Neuronal stem cell (in vitro differentiated cells): ENCODE results near the gene CD200R1.

ENCODE experiments used
- DNase-seq: peaks from one replicate; pipeline ENCODE4 v3.0.0-alpha.2; 2013; ENCODE audit warnings: low spot score
- H2AFZ ChIP-seq: one replicate; pipeline ENCODE4 v1.6.1; 2013; ENCODE audit warnings: mild to moderate bottlenecking, low read length, inconsistent platforms
- H2AK5ac ChIP-seq: 2 replicates; pipeline ENCODE4 v1.6.1; 2013; ENCODE audit warnings: low read depth, mild to moderate bottlenecking, inconsistent platforms, low read length, moderate library complexity, mixed read lengths
- H2BK120ac ChIP-seq: 2 replicates; pipeline ENCODE4 v1.6.1; 2013; ENCODE audit warnings: low read depth, mild to moderate bottlenecking, inconsistent platforms, low read length, moderate library complexity, mixed read lengths
- H2BK12ac ChIP-seq: one replicate; pipeline ENCODE4 v1.6.1; 2013; ENCODE audit warnings: low read length, inconsistent platforms
- H2BK15ac ChIP-seq: 2 replicates; pipeline ENCODE4 v1.6.1; 2013; ENCODE audit warnings: mild to moderate bottlenecking, low read length, inconsistent platforms, mixed read lengths
- H2BK5ac ChIP-seq: one replicate; pipeline ENCODE4 v1.6.1; 2013; ENCODE audit warnings: inconsistent platforms, mild to moderate bottlenecking, low read length, moderate library complexity
- H3K14ac ChIP-seq: one replicate; pipeline ENCODE4 v1.6.1; 2013; ENCODE audit warnings: low read length, inconsistent platforms
- H3K18ac ChIP-seq: 2 replicates; pipeline ENCODE4 v1.6.1; 2013; ENCODE audit warnings: low read length, inconsistent platforms
- H3K23ac ChIP-seq: 2 replicates; pipeline ENCODE4 v1.6.1; 2013; ENCODE audit warnings: low read depth, mild to moderate bottlenecking, mixed read lengths, low read length, inconsistent platforms; ENCODE audit not compliant: poor library complexity
- H3K27ac ChIP-seq: replicated peaks from 3 replicates; pipeline ENCODE4 v1.5.1; 2013; ENCODE audit warnings: low read length, inconsistent platforms
- H3K27me3 ChIP-seq, 3 experiments: 2 replicates each; pipeline ENCODE4 v1.6.1; 2013; ENCODE audit warnings: low read length in 3 of 3, mild to moderate bottlenecking in 2 of 3, inconsistent platforms in 1 of 3, low read depth in 1 of 3, mixed read lengths in 1 of 3, moderate library complexity in 1 of 3; ENCODE audit not compliant: control insufficient read depth in 3 of 3, insufficient read depth in 3 of 3
- H3K36me3 ChIP-seq, 2 donors: replicated peaks in 1 of 2; 2 replicates each; pipeline ENCODE4 v1.6.1; 2013; ENCODE audit warnings: low read length in 2 of 2; ENCODE audit not compliant: control insufficient read depth in 2 of 2, insufficient read depth in 2 of 2
- H3K4ac ChIP-seq: 2 replicates; pipeline ENCODE4 v1.6.1; 2013; ENCODE audit warnings: inconsistent platforms, mild to moderate bottlenecking, low read length, moderate library complexity
- H3K4me1 ChIP-seq, 2 donors: 1 replicate in 1 of 2; 2 replicates in 1 of 2; pipeline ENCODE4 v1.6.1; 2013; ENCODE audit warnings: low read length in 2 of 2, low read depth in 1 of 2; ENCODE audit not compliant: control insufficient read depth in 2 of 2, insufficient read depth in 1 of 2
- H3K4me2 ChIP-seq: one replicate; pipeline ENCODE4 v1.6.1; 2013; ENCODE audit warnings: mild to moderate bottlenecking, low read length, inconsistent platforms; ENCODE audit not compliant: insufficient read depth, poor library complexity, severe bottlenecking
- H3K4me3 ChIP-seq, 2 donors: 2 replicates each; pipeline ENCODE4 v1.5.1; 2013; ENCODE audit warnings: low read length in 2 of 2, mild to moderate bottlenecking in 2 of 2, inconsistent platforms in 1 of 2, moderate library complexity in 1 of 2
- H3K79me1 ChIP-seq: one replicate; pipeline ENCODE4 v1.6.1; 2013; ENCODE audit warnings: low read depth, mild to moderate bottlenecking, inconsistent platforms, low read length, moderate library complexity
- H3K9ac ChIP-seq: one replicate; pipeline ENCODE4 v1.6.1; 2013; ENCODE audit warnings: mild to moderate bottlenecking, low read depth, low read length, inconsistent platforms; ENCODE audit not compliant: poor library complexity
- H3K9me3 ChIP-seq, 2 donors: replicated peaks in 1 of 2; 2 replicates each; pipeline versions ENCODE3 to v1.6.1; 2013; ENCODE audit warnings: low read length in 2 of 2, mild to moderate bottlenecking in 2 of 2, inconsistent platforms in 1 of 2, low read depth in 1 of 2, mixed read lengths in 1 of 2, moderate library complexity in 1 of 2; ENCODE audit not compliant: control insufficient read depth in 2 of 2, insufficient read depth in 1 of 2
- H4K8ac ChIP-seq: one replicate; pipeline ENCODE4 v1.6.1; 2013; ENCODE audit warnings: low read depth, mild to moderate bottlenecking, inconsistent platforms, low read length, moderate library complexity
- H4K91ac ChIP-seq: one replicate; pipeline ENCODE4 v1.6.1; 2013; ENCODE audit warnings: low read length, low read depth, mild to moderate bottlenecking, inconsistent platforms; ENCODE audit not compliant: poor library complexity
- WGBS, 2 donors: extraction: QIAGEN DNeasy Blood & Tissue Kit; methylation state at CpG; one replicate each; pipeline ENCODE4 v1.1.7; 2013; ENCODE audit warnings: missing lambda C conversion rate in 2 of 2, mixed read lengths in 1 of 2; ENCODE audit not compliant: insufficient read length in 2 of 2, insufficient replicate concordance in 1 of 2; ENCODE audit errors: extremely low coverage in 2 of 2; 5-methylcytosine and 5-hydroxymethylcytosine counted together

CD200R1 gene

GRCh38 chr3:113005611-113006010 is 30.7 kb upstream of the CD200R1 start:
- no peaks in the 10 kb centered on the region for H3K27me3 ChIP-seq
- no peak overlapping the region for H3K9ac ChIP-seq
- H3K36me3 ChIP-seq: peaks cover 23 to 100% of the 10 kb centered on the region in 2 donors
- no peak for DNase-seq
- no peak overlapping the region for H3K4me3 ChIP-seq
- H3K4me2 ChIP-seq: no peak overlapping the region
- H3K79me1 ChIP-seq: no peaks in the 10 kb centered on the region
- H4K91ac ChIP-seq: no peak overlapping the region
- H3K27ac ChIP-seq: no peak overlapping the region
- no peak overlapping the region for H3K18ac ChIP-seq
- no peak overlapping the region for H2BK120ac ChIP-seq
- no peak overlapping the region for H2AK5ac ChIP-seq
- no peak overlapping the region for H2BK5ac ChIP-seq
- H3K23ac ChIP-seq: no peak overlapping the region
- no peaks in the 10 kb centered on the region for H3K4me1 ChIP-seq
- no peak overlapping the region for H4K8ac ChIP-seq
- no peak overlapping the region for H2BK12ac ChIP-seq
- WGBS, 2 donors: no CpG with 5 or more reads among the region's 7 CpGs
- no peak overlapping the region for H2BK15ac ChIP-seq
- no peak overlapping the region for H3K14ac ChIP-seq
- no peaks in the 10 kb centered on the region for H3K9me3 ChIP-seq
- H2AFZ ChIP-seq: no peak overlapping the region
- H3K4ac ChIP-seq: no peak overlapping the region

- DNase-seq: no peak
- no peak overlapping the region for H2AFZ ChIP-seq
- H2AK5ac ChIP-seq: no peak overlapping the region
- no peak overlapping the region for H3K14ac ChIP-seq
- no peak overlapping the region for H4K91ac ChIP-seq
- H2BK120ac ChIP-seq: no peak overlapping the region
- no peak overlapping the region for H3K9ac ChIP-seq
- no peaks in the 10 kb centered on the region for H3K4me1 ChIP-seq
- H4K8ac ChIP-seq: no peak overlapping the region
- no peak overlapping the region for H3K4me2 ChIP-seq
- no peak overlapping the region for H2BK5ac ChIP-seq
- H3K18ac ChIP-seq: no peak overlapping the region
- H3K4ac ChIP-seq: no peak overlapping the region
- H2BK15ac ChIP-seq: no peak overlapping the region
- no peak overlapping the region for H3K4me3 ChIP-seq
- no peaks in the 10 kb centered on the region for H3K27me3 ChIP-seq
- no peaks in the 10 kb centered on the region for H3K9me3 ChIP-seq
- H3K36me3 ChIP-seq: peaks cover 20 to 100% of the 10 kb centered on the region in 2 donors
- no peak overlapping the region for H2BK12ac ChIP-seq
- H3K79me1 ChIP-seq: no peaks in the 10 kb centered on the region
- no peak overlapping the region for H3K23ac ChIP-seq
- H3K27ac ChIP-seq: no peak overlapping the region
These were observed 27.8 kb upstream of the CD200R1 start for GRCh38 chr3:113002679-113003078.

GRCh38 chr3:113002037-113002436 is 27.1 kb upstream of the CD200R1 start:
- Histone ChIP-seq H2AFZ (no peak overlapping the region), H3K27me3 (no peaks in the 10 kb centered on the region), H2BK12ac (no peak overlapping the region), H2BK15ac (no peak overlapping the region), H3K9ac (no peak overlapping the region), H2BK5ac (no peak overlapping the region), H3K4me3 (no peak overlapping the region), H3K79me1 (no peaks in the 10 kb centered on the region), H3K4me1 (no peaks in the 10 kb centered on the region), H3K36me3 (peaks cover 18 to 100% of the 10 kb centered on the region in 2 donors), H4K91ac (no peak overlapping the region), H3K23ac (no peak overlapping the region), H3K18ac (no peak overlapping the region), H2BK120ac (no peak overlapping the region), H3K4ac (no peak overlapping the region), H4K8ac (no peak overlapping the region), H2AK5ac (no peak overlapping the region), H3K9me3 (no peaks in the 10 kb centered on the region), H3K27ac (no peak overlapping the region), H3K4me2 (no peak overlapping the region), H3K14ac (no peak overlapping the region)
- no peak for DNase-seq

- Histone ChIP-seq H3K79me1 (no peaks in the 10 kb centered on the region), H2BK120ac (no peak overlapping the region), H2AFZ (no peak overlapping the region), H3K27ac (no peak overlapping the region), H3K4me2 (no peak overlapping the region), H3K9ac (no peak overlapping the region), H2BK12ac (no peak overlapping the region), H3K9me3 (no peaks in the 10 kb centered on the region), H3K4me1 (no peaks in the 10 kb centered on the region), H2BK5ac (no peak overlapping the region), H3K18ac (no peak overlapping the region), H4K91ac (no peak overlapping the region), H3K4ac (no peak overlapping the region), H3K14ac (no peak overlapping the region), H3K4me3 (no peak overlapping the region), H3K36me3 (peaks cover 18 to 99% of the 10 kb centered on the region in 2 donors), H2BK15ac (no peak overlapping the region), H3K23ac (no peak overlapping the region), H4K8ac (no peak overlapping the region), H2AK5ac (no peak overlapping the region), H3K27me3 (no peaks in the 10 kb centered on the region)
- no peak for DNase-seq
- WGBS, 2 donors: no CpG with 5 or more reads among the region's 4 CpGs
These were observed 25.8 kb upstream of the CD200R1 start for GRCh38 chr3:113000691-113001090.
